Activated CD4-positive, alpha-beta T cell treated with anti-CD3 and anti-CD28 coated beads, Interleukin-2, amount 50 U/mL, for 24 hours (primary cell): ENCODE measurements around the gene MCMBP.
"Not testable (repeated sequence)": the region's sequence is repeated elsewhere in the genome, so short reads cannot be mapped to it uniquely, and the experiment has no call there.

Source experiments
- DNase-seq, 2 donors: peaks; one replicate each; pipeline ENCODE4 v3.0.0-alpha.2; 2020; ENCODE audit warnings: low read depth in 1 of 2, low spot score in 1 of 2

Gene MCMBP

DNA sequence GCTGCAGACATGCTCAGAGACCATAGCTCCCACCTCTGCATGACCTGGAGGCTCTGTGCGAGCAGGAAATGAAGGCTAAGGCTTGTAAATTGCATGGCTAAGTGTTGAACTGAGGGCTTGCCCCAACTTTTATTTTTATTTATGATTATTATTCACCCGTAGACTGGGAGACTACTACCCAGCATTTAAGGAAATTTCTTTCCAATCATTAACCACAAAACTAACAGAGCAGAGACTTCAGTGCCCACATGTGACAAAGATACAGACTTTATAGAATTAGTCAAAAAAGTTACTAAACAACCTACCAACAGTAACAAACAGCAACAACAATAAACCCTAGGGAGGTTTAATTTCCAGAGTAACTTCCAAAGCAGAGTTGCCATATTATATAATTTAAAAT lies 39.7 kb downstream of the MCMBP start:
- DNase-seq, result no peak

DNA sequence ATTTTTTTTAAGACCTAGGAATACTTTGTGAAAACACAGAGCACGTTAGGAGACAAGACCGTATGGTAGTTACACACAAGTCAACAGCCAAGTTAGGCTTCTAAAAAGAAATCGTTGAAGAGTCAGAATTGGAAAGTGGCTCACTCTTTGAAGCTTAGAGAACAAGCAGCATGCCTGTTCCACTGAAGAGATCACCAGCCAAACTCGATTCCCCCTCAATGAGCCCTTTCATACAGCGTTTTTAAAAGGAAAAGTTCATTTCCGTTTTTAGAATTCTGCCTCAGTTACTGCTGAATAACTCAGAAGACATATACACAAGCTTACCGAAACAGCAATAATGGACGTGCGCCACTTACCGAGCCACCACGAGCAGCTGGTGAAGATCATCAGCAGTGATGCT lies 41.0 kb downstream of the MCMBP start:
- DNase-seq, result no peak

DNA sequence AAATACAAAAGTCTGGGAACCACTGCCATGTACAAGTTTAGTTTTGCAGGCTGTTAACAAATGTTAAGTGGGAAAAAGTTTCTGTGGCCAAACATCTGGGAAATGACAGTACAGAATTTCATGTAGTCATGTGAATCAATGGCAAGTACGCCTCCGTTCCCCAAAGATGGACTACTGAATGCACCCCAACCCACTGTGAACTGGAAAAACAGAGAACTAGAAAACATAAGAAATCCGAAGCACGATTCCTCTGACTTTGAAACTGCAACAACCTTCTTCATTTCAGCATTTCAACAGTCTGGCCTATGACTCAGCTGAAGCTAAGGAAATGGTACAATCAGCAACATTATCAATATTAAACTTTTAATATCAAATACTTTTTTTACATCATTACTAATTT lies 41.8 kb downstream of the MCMBP start:
- no peak for DNase-seq

DNA sequence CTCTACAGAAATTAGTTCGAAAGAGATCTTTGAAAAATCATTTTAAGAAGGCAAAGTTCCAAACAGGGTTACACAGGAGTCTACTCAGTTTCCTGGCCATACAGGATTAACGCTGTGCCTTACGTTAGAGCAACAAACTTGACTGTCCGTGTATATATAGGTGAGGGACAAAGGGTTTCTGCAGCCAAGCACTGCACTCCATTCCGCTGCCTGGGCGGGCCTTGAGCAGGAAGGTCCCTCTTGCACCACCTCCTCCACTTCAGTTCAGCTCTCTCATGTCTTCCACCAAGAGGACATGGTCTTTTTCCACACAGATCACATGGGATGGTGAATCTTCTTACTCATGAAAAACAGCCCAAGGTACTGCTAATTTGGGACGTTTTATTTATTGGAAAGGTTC lies 43.2 kb downstream of the MCMBP start:
- DNase-seq, result no peak

DNA sequence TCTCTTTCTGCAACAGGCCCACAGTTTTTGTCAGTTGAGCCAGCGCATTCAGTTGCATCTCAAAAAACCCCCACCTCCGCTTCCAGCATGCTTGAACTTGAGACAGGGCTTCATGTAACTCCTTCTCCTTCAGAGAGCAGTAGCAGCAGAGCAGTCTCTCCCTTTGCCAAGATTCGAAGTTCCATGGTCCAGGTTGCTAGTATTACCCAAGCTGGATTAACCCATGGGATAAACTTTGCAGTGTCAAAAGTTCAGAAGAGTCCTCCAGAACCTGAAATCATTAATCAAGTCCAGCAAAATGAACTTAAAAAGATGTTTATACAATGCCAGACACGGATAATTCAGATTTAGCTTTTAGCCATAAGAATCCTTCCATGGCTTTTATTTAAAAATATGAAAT lies 45.2 kb downstream of the MCMBP start:
- no peak for DNase-seq

DNA sequence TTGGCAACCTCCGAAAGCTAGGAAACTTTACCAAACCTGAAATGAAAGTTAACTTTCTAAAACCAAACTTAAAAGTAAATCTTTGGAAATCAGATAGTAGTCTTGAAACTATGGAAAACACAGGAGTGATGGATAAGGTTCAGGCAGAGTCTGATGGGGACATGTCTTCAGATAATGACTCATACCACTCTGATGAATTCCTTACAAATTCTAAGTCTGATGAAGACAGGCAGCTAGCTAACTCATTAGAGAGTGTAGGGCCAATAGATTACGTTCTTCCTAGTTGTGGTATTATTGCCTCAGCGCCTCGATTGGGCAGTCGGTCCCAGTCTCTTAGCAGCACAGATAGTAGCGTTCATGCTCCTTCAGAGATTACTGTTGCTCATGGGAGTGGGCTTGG lies 45.9 kb downstream of the MCMBP start:
- DNase-seq, result no peak

DNA sequence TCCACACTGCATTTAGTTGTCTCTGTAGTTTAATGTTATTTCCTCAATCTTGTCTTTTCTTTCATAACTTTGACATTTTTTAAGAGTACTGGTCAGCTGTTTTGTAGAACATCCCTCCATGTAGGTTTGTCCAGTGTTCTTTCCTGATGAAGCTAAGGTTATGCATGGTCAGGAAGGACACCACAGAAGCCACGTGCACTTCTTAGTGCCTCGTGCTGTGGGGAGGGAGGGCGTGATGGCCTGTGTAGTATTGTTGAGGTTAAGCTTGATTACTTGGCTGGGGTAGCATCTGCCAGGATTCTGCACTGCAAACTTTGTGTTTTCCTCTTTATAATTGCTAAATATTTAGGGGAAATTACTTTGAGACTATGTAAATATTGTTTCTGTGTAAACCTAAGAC lies 48.3 kb downstream of the MCMBP start:
- DNase-seq, result no peak

DNA sequence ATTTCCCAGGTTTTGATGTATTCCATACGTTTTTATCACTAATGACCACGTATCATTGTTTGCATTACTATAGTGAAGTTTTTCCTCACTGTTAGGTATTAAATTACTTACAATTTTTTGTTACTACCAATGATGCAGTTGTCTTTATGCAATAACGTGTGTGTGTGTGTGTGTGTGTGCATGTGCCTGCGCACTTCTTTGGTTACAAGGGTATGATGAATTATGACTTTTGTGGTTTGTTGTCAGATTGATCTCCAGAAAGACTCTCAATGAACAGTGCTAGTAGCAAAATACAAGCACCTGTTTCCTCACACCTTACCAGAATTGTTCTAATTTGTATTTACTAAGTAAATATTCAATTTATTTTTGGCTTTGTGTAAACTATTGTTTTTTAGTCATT lies 51.5 kb downstream of the MCMBP start:
- no peak for DNase-seq

DNA sequence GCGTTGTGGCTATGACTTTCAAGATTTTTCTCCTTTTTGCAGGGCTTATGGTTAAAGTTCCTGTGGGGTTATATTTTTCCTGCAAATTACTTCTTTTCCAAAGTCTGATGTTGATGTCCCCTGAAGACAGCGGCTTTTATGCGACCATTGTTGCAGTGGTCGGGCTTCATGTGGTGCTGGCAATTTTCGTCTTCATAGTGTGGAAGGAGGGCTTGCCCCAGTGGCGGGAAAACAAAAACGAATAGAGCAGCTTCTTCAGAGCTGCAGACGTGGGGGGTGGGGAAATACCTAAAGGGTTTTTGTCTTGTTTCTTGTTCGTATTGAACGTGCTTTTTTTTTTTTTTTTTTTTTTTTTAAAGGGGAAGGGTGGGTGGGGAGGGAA lies 53.8 kb downstream of the MCMBP start:
- DNase-seq, result no peak

DNA sequence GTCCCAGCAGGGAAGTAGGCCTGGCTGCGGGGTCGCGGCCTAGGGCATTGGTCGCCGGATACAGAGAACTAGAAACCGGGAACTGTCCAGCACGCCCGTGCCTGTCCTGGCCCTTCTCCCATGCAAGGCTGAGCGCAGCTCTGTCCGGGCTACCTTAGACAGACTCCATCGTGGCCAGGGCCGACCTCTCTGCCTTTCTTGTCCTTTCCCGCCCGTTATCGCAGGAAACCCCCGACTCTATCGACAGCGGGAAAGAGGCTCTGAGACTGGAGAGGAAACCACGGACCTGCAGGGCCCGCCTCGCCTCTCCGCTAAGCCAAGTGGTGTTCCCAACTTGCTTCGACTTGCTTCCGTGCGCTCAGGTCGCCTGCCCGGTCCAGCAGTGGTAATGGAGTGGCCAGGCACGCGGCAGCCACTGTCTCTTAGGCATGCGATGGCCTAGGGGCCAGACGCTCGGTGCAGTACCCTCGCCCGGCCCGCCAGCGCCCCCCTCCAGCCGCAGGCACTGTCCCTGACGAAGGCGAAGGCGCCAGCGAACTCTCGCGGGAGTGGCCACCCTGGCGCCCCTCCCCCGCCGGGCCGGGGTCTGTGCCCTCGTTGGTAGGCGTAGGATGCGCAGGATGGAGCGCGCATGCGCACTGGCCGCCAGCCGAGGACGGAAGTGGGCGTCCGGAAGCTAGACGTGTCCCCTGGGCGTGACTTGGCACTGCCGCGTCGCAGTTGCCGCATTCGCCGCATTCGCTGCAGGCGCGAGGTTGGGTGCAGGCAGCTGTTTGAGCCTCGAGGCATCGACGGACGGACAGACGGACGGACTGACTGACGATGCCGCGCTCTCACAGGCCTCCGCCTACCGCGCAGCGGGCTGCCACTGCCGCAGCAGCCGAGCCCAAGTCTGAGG lies 54.4 kb downstream of the MCMBP start:
- no peak for DNase-seq

DNA sequence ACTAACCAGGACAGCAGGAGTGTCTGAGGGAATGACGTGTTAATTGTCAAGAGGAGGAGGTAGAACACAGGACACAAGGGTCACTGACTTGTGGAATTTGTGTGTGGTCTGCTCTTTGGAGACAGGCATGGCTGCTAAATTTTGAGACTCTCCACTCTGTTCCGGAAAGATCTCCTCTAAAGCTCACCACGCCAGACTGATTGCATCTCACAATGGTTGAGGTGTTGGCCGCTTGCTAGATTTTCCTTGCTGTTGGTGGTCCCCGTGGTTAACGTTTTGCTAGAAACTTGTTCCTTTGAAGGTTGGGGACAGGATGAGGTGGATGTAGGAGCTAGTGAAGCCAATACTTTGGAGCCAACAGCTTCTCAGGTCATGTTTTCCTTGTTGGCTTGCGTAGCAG lies 57.0 kb downstream of the MCMBP start:
- DNase-seq, result no peak

DNA sequence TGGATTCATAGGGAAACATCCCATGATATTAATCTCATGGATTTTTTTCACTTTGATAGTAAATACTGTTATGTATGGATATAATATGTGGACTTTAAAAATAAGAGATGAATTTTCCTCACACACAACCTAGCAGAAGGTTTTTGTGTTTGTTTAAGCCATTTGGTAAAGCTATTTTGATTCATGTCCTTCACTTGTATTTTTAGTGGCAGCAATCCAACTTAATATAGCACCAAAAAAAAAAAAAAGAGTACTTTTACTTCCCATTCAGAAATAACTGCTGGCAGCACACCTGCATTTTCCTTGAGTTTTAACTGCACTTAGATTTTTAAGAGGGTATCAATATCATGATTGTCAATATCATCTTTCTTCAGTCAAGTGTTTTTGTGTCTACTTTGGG lies 60.0 kb downstream of the MCMBP start:
- no peak for DNase-seq

DNA sequence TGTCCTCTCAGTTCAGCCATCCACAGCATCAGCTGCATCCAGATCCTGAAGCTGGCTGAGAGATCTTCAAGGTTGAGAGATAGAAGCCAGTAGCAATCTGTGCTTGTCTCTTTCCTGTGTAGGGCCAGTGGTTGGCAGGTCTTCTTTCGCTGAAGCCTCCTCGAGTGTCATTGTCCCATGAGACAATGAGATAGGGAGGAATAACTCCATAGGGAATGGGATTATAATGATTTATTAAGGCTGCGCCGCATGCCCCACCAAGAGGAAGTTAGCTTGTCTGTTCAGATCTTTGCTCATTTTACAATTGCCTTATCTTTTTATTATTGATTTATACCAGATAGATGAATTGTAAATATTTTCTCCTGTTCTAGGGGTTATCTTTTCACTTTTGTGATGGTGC lies 61.5 kb downstream of the MCMBP start:
- DNase-seq, result no peak

DNA sequence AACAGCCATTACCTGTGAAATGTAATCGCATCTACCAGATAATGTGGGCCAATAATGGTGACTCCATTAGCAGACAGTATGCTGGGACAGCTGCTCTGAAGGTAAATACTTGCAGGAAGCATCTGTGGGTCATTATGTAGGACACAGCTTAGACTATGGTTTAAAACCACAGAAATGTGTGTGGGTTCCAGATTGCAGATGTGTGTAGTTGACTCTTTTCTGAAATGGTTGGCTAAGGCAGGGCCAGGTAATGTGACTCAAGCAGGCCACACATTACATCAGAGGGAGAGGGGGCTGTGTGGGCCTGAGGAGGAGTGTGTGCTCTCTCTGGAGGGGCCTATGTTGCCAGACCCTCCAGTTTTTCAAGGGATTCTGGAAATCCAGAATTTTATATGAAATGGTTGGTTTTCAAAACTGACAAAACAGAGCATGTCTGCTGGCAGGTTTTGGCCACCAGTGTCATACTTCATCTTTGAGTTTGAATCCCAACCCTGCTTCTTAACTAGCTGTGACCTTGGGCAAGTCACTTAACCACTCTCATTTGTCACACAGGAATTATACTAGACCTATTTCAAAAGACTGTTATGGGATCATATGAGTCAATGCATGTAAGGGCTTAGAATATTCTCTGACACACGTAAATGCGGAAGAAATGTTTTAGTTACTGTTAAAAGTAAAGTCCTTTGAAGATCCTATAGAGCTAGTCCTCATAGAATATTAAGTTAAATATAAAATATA lies 64.5 kb downstream of the MCMBP start:
- no peak for DNase-seq

DNA sequence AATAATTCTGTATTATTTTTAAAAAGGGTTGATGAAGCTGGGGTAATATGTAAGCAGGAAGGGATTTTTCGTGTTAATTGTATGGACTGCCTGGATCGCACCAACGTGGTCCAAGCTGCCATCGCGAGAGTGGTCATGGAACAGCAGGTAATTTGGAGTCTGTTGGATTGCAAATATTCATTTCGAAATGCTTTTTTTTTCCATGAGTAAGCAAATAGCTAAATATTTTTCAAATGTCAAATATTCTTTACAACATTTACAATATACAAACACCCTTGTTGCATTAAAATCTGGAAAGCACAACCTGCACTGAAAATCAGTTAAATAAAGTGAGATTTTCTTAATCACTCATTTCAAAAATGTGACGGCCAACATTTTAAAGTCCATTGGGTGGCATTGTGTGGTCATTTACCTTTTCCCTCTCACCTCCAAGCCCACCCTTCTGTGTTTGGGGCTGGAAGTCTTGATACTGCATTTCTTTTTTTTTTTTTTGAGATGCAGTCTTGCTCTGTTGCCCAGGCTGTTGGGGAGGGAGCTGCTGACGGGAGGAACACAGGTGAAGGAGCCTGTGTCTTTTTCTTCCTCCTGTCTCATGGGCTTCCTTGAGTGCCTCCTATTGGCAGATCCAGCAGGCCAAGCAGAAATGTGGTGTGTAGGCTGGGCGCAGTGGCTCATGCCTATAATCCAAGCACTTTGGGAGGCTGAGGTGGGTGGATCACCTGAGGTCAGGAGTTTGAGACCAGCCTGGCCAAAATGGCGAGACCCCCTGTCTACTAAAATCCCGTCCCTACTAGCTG lies 66.1 kb downstream of the MCMBP start:
- no peak for DNase-seq

DNA sequence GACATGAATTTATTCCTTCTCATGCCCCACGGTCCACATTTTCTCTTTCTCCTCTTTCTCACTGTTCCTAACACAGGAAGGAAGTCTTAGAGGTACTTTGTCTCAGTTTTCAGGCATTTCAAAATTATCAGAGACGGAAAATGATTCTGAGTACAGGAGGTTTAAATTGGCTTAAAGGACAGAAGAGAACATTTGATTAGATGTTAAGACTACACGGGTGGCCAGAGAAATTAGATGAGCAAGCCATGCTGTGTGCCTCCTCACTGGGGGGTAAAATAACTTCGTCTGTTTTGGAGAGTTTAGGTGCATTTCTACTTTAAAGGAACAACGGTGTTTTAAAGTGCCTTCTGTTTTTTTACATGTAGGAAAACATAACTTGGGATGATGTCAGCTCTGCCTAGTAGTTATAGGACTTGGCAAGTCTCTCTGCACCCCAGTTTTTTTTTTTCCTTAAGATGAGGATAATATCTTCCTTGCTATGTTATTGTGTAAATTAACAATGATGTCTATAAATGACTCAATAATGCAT lies 66.9 kb downstream of the MCMBP start:
- DNase-seq, result no peak

DNA sequence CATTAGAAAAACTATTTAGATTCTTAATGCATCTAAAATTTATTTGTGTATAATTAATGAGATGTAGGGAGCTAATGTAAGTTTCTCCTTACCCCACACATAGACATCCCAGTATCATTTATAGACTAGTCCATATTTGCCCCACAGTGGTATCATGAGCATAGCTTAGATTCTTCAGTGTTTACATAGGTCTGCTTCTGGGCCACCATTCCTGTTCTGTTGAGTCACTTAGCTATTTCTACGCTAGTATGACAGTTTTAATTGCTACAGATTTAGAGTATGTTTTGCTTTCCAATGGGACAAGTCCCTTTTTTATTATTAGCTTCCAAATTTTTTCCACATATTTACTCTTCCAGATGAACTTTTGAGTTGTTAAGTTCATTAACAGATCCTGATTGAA lies 69.4 kb downstream of the MCMBP start:
- no peak for DNase-seq

DNA sequence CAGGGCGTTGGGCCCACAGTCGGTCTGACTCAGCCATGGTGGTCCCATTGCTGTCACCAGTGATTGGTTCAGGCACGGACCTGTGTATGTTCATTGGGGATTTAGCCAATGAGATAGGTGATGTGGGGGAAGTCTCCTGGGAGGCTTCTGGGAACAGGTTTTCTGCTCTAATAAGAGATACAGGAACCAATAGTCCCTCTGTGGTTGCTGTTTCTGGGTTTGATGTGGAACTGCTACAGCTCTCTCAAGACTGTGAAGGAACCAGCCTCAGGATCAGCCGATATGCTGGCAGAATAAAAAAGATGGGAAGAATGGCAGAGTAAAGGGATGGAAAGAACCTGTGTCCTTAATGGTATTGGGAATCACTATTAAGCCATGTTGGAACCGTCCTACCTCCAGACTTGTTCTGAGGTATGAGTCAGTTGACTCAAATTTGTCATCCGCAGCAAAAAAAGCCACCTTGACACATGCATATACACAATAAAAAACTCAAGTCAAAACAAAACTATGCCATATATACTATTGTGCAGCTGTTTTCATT lies 70.6 kb downstream of the MCMBP start:
- no peak for DNase-seq

DNA sequence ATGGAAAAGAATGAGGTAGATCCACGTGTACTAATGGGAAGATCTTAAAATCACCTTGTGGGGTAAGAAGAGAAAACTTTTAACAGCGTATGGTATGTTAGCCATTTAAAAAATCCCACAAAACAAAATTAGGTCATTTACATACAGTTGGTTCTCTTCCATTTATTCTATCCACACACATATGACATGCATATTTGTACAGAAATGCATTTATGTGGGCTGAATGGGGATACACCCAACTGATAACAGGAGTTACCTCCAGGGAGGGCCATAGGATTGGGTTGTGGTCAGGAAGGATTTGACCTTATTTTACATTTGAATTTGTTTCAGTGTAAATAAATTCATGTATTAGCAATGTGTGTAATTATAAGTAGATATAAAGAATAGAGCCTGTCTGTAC lies 71.5 kb downstream of the MCMBP start:
- DNase-seq, result no peak

DNA sequence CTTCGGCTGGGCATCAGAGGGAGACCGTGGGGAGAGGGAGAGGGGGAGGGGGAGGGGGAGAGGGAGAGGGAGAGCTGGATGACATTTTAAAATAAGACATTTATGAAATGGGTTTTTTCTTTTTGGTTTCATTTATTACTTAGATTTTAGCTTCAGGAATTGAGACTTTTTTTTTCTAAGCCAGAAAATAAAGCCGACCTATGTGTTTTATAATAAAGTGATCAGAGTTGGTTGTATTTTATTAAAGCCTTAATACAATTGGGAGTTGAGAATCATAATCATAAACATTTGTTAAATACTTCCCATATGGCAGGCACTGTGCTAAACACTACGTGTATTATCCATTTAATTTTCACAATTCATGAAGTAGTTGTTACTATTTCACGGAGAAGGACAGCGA lies 76.6 kb downstream of the MCMBP start:
- no peak for DNase-seq

DNA sequence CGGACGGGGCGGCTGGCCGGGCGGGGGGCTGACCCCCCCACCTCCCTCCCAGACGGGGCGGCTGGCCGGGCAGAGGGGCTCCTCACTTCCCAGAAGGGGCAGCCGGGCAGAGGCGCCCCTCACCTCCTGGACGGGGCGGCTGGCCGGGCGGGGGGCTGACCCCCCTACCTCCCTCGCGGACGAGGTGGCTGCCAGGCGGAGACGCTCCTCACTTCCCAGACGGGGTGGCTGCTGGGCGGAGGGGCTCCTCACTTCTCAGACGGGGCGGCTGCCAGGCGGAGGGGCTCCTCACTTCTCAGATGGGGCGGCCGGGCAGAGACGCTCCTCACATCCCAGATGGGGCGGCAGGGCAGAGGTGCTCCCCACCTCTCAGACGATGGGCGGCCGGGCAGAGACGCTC lies 77.5 kb downstream of the MCMBP start:
- DNase-seq, result not testable (repeated sequence)
